ENCODE results near the gene GDA.
"Not testable (repeated sequence)": the region's sequence is repeated elsewhere in the genome, so short reads cannot be mapped to it uniquely, and the experiment has no call there.

The GDA gene

GRCh38 chr9:72280913-72281500, 131.8 kb downstream of the GDA start:
- peak; percentile 65 for DNase-seq (ENCODE audit: low read depth)
- TF ChIP-seq, protein P1, sequence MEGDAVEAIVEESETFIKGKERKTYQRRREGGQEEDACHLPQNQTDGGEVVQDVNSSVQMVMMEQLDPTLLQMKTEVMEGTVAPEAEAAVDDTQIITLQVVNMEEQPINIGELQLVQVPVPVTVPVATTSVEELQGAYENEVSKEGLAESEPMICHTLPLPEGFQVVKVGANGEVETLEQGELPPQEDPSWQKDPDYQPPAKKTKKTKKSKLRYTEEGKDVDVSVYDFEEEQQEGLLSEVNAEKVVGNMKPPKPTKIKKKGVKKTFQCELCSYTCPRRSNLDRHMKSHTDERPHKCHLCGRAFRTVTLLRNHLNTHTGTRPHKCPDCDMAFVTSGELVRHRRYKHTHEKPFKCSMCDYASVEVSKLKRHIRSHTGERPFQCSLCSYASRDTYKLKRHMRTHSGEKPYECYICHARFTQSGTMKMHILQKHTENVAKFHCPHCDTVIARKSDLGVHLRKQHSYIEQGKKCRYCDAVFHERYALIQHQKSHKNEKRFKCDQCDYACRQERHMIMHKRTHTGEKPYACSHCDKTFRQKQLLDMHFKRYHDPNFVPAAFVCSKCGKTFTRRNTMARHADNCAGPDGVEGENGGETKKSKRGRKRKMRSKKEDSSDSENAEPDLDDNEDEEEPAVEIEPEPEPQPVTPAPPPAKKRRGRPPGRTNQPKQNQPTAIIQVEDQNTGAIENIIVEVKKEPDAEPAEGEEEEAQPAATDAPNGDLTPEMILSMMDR (IDR thresholded peaks at IDR 0.05; ENCODE audit: low read depth, low read length), result peak; percentile 66
- no peak for TF ChIP-seq MYC (IDR thresholded peaks at IDR 0.05; ENCODE audit: low read depth, low read length)
- H3K4me3 ChIP-seq (ENCODE audit: low read depth, low read length), result no peak overlapping the region

DNA sequence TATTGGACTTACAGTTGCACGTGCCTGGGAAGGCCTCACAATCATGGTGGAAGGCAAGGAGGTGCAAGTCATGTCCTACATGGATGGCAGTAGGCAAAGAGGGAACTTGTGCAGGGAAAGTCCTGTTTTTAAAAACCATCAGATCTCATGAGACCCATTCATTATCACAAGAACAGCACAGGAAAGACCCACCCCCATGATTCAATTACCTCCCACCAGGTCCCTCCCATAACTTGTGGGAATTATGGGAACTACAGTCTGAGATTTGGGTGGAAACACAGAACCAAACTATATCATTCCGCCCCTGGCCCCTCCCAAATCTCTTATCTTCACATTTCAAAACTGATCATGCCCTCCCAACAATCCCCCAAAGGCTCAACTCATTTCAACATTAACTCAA, 140.2 kb downstream of the GDA start:
- H3K4me3 ChIP-seq (ENCODE audit: low read depth, low read length), result no peak overlapping the region
- TF ChIP-seq, protein P2, sequence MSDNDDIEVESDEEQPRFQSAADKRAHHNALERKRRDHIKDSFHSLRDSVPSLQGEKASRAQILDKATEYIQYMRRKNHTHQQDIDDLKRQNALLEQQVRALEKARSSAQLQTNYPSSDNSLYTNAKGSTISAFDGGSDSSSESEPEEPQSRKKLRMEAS (IDR thresholded peaks at IDR 0.05; ENCODE audit: low read depth, low read length), result no peak
- TF ChIP-seq POLR2A (IDR thresholded peaks at IDR 0.05; ENCODE audit: extremely low read depth, insufficient read length), result no peak
- TF ChIP-seq MYC (IDR thresholded peaks at IDR 0.05; ENCODE audit: low read depth, low read length), result no peak
- TF ChIP-seq, protein P1 (IDR thresholded peaks at IDR 0.05; ENCODE audit: low read depth, low read length), result no peak
- no peak for DNase-seq (ENCODE audit: low read depth)

- DNase-seq (ENCODE audit: low read depth), result no peak
- TF ChIP-seq MYC (IDR thresholded peaks at IDR 0.05; ENCODE audit: low read depth, low read length), result no peak
- TF ChIP-seq POLR2A (IDR thresholded peaks at IDR 0.05; ENCODE audit: extremely low read depth, insufficient read length), result no peak
- TF ChIP-seq, protein P2 (IDR thresholded peaks at IDR 0.05; ENCODE audit: low read depth, low read length), result no peak
- TF ChIP-seq, protein P1 (IDR thresholded peaks at IDR 0.05; ENCODE audit: low read depth, low read length), result no peak
- H3K4me3 ChIP-seq (ENCODE audit: low read depth, low read length), result no peak overlapping the region
Measured at GRCh38 chr9:72290311-72290710, 141.1 kb downstream of the GDA start.

- H3K4me3 ChIP-seq (ENCODE audit: low read depth, low read length); DNase-seq (ENCODE audit: low read depth): not testable (repeated sequence)
Measured at GRCh38 chr9:72291576-72291975, 142.3 kb downstream of the GDA start.

GRCh38 chr9:72292256-72292682, 143.0 kb downstream of the GDA start:
- DNase-seq (ENCODE audit: low read depth), result peak; percentile 42
- TF ChIP-seq, protein P2 (IDR thresholded peaks at IDR 0.05; ENCODE audit: low read depth, low read length), result no peak
- TF ChIP-seq, protein P1 (IDR thresholded peaks at IDR 0.05; ENCODE audit: low read depth, low read length), result no peak
- TF ChIP-seq POLR2A (IDR thresholded peaks at IDR 0.05; ENCODE audit: extremely low read depth, insufficient read length) (no peak), MYC (IDR thresholded peaks at IDR 0.05; ENCODE audit: low read depth, low read length) (no peak)
- no peak overlapping the region for H3K4me3 ChIP-seq (ENCODE audit: low read depth, low read length)

DNA sequence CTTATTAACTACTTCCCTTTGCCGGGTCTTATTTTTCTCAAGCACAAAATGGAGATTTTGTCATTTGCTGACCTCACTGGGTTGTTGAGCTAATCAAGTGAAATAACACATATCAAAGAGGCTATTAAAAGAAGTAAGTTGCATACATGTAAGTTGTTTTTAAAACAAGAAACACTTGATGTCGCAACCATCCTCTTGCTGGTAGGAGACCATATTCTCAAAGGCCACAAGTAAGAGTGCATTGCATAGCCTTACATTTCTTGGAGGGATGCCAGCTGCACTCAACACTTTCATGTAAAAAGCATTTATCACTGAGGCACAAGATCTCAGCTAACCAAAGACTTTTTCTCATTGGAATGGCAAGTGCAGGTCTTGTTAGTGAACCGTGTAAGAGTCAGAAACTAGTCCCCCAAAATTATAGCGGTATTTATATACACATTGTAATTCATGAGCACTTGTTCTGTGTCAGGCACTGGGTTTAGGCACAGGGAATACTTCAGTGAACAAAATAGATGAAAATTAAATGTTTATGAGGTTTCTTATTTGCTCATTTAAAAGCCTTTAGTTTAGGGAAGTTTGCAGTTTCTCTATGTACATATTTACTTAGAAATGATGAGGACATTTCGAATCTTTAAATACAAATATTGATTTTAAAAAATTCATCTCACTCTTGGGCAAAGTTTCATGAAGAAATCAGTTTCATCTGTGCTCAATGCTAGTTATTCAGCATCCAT, 143.8 kb downstream of the GDA start:
- H3K4me3 ChIP-seq (ENCODE audit: low read depth, low read length), result no peak overlapping the region
- TF ChIP-seq POLR2A (IDR thresholded peaks at IDR 0.05; ENCODE audit: extremely low read depth, insufficient read length) (no peak), MYC (IDR thresholded peaks at IDR 0.05; ENCODE audit: low read depth, low read length) (0 out of 2 replicates have a peak, but pooled peaks have one; percentile 31)
- TF ChIP-seq, protein P2 (IDR thresholded peaks at IDR 0.05; ENCODE audit: low read depth, low read length), result peak; percentile 39
- DNase-seq (ENCODE audit: low read depth), result peak; percentile 86

Measured in NB4 (cell line).